Measurements from ENCODE around the gene HNRNPF. TPM values are rescaled to one million over a fixed set of nuclear protein-coding genes. Genes with fewer than 3 reads are reported as not detected.

The HNRNPF gene
- total RNA-seq, 1 donor from 2014 or later = 175 TPM

DNA sequence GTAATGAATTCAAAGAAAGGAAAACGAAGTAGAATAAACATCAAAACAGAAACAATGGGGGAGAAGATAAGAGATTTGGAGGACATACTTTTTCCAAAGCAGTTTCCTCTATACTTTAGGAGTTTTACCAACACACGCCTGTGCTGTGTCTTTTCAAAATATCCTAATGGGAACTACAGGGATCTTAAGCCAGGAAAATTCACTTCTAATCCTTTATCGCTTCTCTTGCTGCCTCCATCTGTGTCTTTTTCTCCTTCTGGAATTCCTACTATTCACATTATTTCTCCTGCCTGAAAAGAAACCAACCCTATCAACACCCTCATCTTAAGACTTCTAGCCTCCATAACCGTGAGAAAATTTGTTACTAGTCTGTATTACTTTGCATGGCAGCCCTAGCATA, 6.8 kb downstream of the HNRNPF start:
- Histone ChIP-seq H3K4me3 (peak overlapping the region; percentile 18), H3K27me3 (no peaks in the 10 kb centered on the region), H3K9me3 (ENCODE audit: low read depth) (no peaks in the 10 kb centered on the region), H4K20me1 (ENCODE audit: low read depth) (peaks cover 95% of the 10 kb centered on the region), H3K4me2 (peak overlapping the region; percentile 65), H2AFZ (replicated peaks) (no peak overlapping the region), H3F3A (ENCODE audit: low read depth) (peaks cover 62% of the 10 kb centered on the region), H3K79me2 (ENCODE audit: low read depth) (peaks cover 100% of the 10 kb centered on the region), H3K4me1 (peaks cover 50% of the 10 kb centered on the region), H3K27ac (peak overlapping the region; percentile 87), H3K9ac (no peak overlapping the region), H3K36me3 (no peaks in the 10 kb centered on the region)
- Mint-ChIP-seq H3K9me3 (no peaks in the 10 kb centered on the region), H3K4me3 (no peak overlapping the region), H3K27me3 (ENCODE audit: insufficient read depth, low read depth) (no peaks in the 10 kb centered on the region), H3K4me1 (peaks cover 61% of the 10 kb centered on the region), H3K27ac (no peak overlapping the region), H3K36me3 (peaks cover 12% of the 10 kb centered on the region)
- no peak for DNase-seq (ENCODE audit: low spot score)
- TF ChIP-seq EZH2phosphoT487 (IDR thresholded peaks at IDR 0.05) = no peak
- TF ChIP-seq, protein P1, sequence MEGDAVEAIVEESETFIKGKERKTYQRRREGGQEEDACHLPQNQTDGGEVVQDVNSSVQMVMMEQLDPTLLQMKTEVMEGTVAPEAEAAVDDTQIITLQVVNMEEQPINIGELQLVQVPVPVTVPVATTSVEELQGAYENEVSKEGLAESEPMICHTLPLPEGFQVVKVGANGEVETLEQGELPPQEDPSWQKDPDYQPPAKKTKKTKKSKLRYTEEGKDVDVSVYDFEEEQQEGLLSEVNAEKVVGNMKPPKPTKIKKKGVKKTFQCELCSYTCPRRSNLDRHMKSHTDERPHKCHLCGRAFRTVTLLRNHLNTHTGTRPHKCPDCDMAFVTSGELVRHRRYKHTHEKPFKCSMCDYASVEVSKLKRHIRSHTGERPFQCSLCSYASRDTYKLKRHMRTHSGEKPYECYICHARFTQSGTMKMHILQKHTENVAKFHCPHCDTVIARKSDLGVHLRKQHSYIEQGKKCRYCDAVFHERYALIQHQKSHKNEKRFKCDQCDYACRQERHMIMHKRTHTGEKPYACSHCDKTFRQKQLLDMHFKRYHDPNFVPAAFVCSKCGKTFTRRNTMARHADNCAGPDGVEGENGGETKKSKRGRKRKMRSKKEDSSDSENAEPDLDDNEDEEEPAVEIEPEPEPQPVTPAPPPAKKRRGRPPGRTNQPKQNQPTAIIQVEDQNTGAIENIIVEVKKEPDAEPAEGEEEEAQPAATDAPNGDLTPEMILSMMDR (IDR thresholded peaks at IDR 0.05) = no peak
- TF ChIP-seq EZH2 (IDR thresholded peaks at IDR 0.05) = no peak

DNA sequence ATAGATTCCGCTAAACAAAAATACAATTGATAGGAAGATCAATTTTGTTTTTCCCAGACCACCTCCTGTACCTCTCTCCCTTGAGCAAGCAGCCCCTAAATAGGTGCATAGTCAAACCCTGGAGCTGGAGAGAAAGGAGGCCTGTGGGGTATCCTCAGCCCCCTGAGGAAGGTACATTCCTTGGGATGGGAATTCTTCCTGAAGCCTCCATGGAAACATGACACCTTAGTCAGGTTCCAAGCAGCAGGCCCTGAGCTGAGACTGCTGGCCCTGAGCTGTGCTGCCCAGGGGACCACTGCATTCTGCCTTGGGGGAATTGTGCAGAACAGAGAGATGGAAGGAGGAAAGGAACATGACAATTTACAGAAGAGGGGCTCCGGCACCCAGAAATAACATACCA, 7.4 kb downstream of the HNRNPF start:
- H3K4me3 Mint-ChIP-seq = no peak overlapping the region
- H3K4me1 Mint-ChIP-seq = peaks cover 62% of the 10 kb centered on the region
- DNase-seq (ENCODE audit: low spot score) = peak; percentile 79
- peak overlapping the region; percentile 53 for H3K27ac Mint-ChIP-seq
- Histone ChIP-seq H3F3A (ENCODE audit: low read depth) (peaks cover 67% of the 10 kb centered on the region), H3K4me1 (peaks cover 50% of the 10 kb centered on the region), H2AFZ (replicated peaks) (no peak overlapping the region), H3K9me3 (ENCODE audit: low read depth) (no peaks in the 10 kb centered on the region), H3K27me3 (no peaks in the 10 kb centered on the region), H3K4me2 (peak overlapping the region; percentile 65), H3K79me2 (ENCODE audit: low read depth) (peaks cover 99% of the 10 kb centered on the region), H3K9ac (no peak overlapping the region), H3K4me3 (peak overlapping the region; percentile 18), H4K20me1 (ENCODE audit: low read depth) (peaks cover 91% of the 10 kb centered on the region), H3K36me3 (no peaks in the 10 kb centered on the region), H3K27ac (peak overlapping the region; percentile 87)
- TF ChIP-seq, protein P1 (IDR thresholded peaks at IDR 0.05) = no peak
- TF ChIP-seq EZH2 (IDR thresholded peaks at IDR 0.05) = no peak
- no peaks in the 10 kb centered on the region for H3K9me3 Mint-ChIP-seq
- H3K27me3 Mint-ChIP-seq (ENCODE audit: insufficient read depth, low read depth) = no peaks in the 10 kb centered on the region
- peaks cover 12% of the 10 kb centered on the region for H3K36me3 Mint-ChIP-seq

DNA sequence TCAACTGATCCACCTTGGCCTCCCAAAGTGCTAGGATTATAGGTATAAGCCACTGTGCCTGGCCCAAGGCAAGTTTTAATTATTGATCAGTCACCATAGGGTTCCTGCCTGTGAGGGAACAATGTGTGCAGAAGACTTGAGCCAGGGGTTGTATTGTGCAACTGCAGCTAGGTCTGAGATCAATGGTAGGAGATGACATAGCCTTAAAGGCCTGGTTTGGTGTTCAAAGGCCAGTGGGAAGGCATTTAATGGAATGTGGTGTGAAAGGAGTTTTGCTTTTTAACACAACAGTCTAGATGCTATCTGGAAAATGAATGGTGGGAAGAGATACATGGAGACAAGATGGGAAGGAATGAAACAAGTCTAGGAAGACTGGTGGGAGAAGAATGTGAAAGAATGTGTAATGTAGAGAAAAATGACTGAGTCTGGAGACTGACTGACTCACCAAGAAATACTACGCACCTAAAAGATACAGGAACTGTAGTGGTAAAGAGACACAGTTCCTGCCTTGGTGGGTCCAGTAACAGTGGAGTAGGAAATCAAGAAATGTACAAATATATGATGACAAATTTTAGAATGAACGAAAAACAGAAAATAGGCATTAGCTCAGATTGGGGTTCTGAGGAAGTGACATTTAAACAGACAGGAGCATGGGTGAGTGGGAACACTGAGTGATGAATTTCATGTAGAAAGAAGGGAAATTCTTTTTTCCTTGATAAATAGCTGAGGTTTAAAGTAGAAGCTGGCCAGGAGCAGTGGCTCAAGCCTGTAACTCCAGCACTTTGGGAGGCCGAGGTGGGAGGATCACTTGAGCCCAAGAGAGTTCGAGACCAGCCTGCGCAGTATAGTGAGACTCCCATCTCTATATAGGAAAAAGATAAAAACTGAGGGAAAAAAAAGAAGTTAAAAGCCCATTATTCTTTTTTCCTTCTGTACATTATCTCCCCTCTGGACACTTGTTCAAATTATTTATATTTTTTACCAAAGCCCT, 9.4 kb downstream of the HNRNPF start:
- H3K4me2 ChIP-seq = no peak overlapping the region
- peak overlapping the region; percentile 0 for H3K4me3 Mint-ChIP-seq
- peaks cover 90% of the 10 kb centered on the region for H4K20me1 ChIP-seq (ENCODE audit: low read depth)
- no peaks in the 10 kb centered on the region for H3K27me3 ChIP-seq
- H3K4me1 Mint-ChIP-seq = peaks cover 68% of the 10 kb centered on the region
- H3K36me3 Mint-ChIP-seq = peaks cover 22% of the 10 kb centered on the region
- H3K27ac ChIP-seq = no peak overlapping the region
- no peak overlapping the region for H3K9ac ChIP-seq
- peaks cover 49% of the 10 kb centered on the region for H3K4me1 ChIP-seq
- peaks cover 2% of the 10 kb centered on the region for H3K27me3 Mint-ChIP-seq (ENCODE audit: insufficient read depth, low read depth)
- DNase-seq (ENCODE audit: low spot score) = no peak
- TF ChIP-seq, protein P1 (IDR thresholded peaks at IDR 0.05) = no peak
- TF ChIP-seq EZH2phosphoT487 (IDR thresholded peaks at IDR 0.05) = no peak
- no peak for TF ChIP-seq EZH2 (IDR thresholded peaks at IDR 0.05)
- H3K27ac Mint-ChIP-seq = peak overlapping the region; percentile 51
- H3K4me3 ChIP-seq = no peak overlapping the region
- peaks cover 80% of the 10 kb centered on the region for H3F3A ChIP-seq (ENCODE audit: low read depth)
- no peaks in the 10 kb centered on the region for H3K9me3 Mint-ChIP-seq
- peaks cover 99% of the 10 kb centered on the region for H3K79me2 ChIP-seq (ENCODE audit: low read depth)
- no peaks in the 10 kb centered on the region for H3K9me3 ChIP-seq (ENCODE audit: low read depth)
- no peak overlapping the region for H2AFZ ChIP-seq (replicated peaks)
- H3K36me3 ChIP-seq = peaks cover under 1% of the 10 kb centered on the region

Data from neural progenitor cell (in vitro differentiated cells).